ENCODE results near the gene KLLN.
"Not testable (repeated sequence)": the region's sequence is repeated elsewhere in the genome, so short reads cannot be mapped to it uniquely, and the experiment has no call there.

KLLN gene

GRCh38 chr10:87842776-87843497, 20.4 kb downstream of the KLLN start:
- DNase-seq (ENCODE audit: low read depth in 2 of 2, low spot score in 1 of 2): no peak

- no peak for DNase-seq (ENCODE audit: low read depth in 2 of 2, low spot score in 1 of 2)
Measured at GRCh38 chr10:87842220-87842641, 21.1 kb downstream of the KLLN start.

- DNase-seq (ENCODE audit: low read depth in 2 of 2, low spot score in 1 of 2): no peak
Measured at GRCh38 chr10:87841186-87841585, 22.1 kb downstream of the KLLN start.

- no peak for DNase-seq (ENCODE audit: low read depth in 2 of 2, low spot score in 1 of 2)
Measured at GRCh38 chr10:87838650-87839049, 24.7 kb downstream of the KLLN start.

- no peak for DNase-seq (ENCODE audit: low read depth in 2 of 2, low spot score in 1 of 2)
Measured at GRCh38 chr10:87837445-87837844, 25.9 kb downstream of the KLLN start.

- DNase-seq (ENCODE audit: low read depth in 2 of 2, low spot score in 1 of 2): no peak
Measured at GRCh38 chr10:87836098-87836497, 27.2 kb downstream of the KLLN start.

- no peak for DNase-seq (ENCODE audit: low read depth in 2 of 2, low spot score in 1 of 2)
Measured at GRCh38 chr10:87829986-87830729, 33.2 kb downstream of the KLLN start.

- not testable (repeated sequence) for DNase-seq (ENCODE audit: low read depth in 2 of 2, low spot score in 1 of 2)
Measured at GRCh38 chr10:87829051-87829450, 34.3 kb downstream of the KLLN start.

GRCh38 chr10:87827681-87828080, 35.7 kb downstream of the KLLN start:
- no peak for DNase-seq (ENCODE audit: low read depth in 2 of 2, low spot score in 1 of 2)

GRCh38 chr10:87826653-87827052, 36.7 kb downstream of the KLLN start:
- no peak for DNase-seq (ENCODE audit: low read depth in 2 of 2, low spot score in 1 of 2)

- no peak for DNase-seq (ENCODE audit: low read depth in 2 of 2, low spot score in 1 of 2)
Measured at GRCh38 chr10:87819289-87819585, 44.1 kb downstream of the KLLN start.

GRCh38 chr10:87818505-87819288, 44.6 kb downstream of the KLLN start:
- DNase-seq (ENCODE audit: low read depth in 2 of 2, low spot score in 1 of 2): peak; percentile 23 to 46

- DNase-seq (ENCODE audit: low read depth in 2 of 2, low spot score in 1 of 2): peak; percentile 58 to 77
Measured at GRCh38 chr10:87817609-87818504, 45.5 kb downstream of the KLLN start, which contains the start of gene ATAD1. Gene ATAD1, minus strand, starts transcription at chr10:87818226. Its CDS starts 3,627 bp downstream, at chr10:87814599.

GRCh38 chr10:87816898-87817608, 46.3 kb downstream of the KLLN start:
- no peak for DNase-seq (ENCODE audit: low read depth in 2 of 2, low spot score in 1 of 2)

- DNase-seq (ENCODE audit: low read depth in 2 of 2, low spot score in 1 of 2): no peak
Measured at GRCh38 chr10:87816163-87816897, 47.0 kb downstream of the KLLN start.

Data from stimulated activated CD8-positive, alpha-beta memory T cell treated with anti-CD3 and anti-CD28 coated beads, Interleukin-4, amount 100 ng/mL, for 1 hour (primary cell).